ENCODE data around the gene PRTN3. TPM values are rescaled to one million over a fixed set of nuclear protein-coding genes. Genes with fewer than 3 reads are reported as not detected.

PRTN3 gene
- total and polyA plus RNA-seq, 2 of the 4 experiments (the other 2 are of a cell fraction) = not detected

GRCh38 chr19:861141-861755 is 20.4 kb downstream of the PRTN3 start:
- no peak overlapping the region for H3K4me3 ChIP-seq (ENCODE audit: insufficient read depth, low read depth, low read length)
- no peak overlapping the region for H3K4me2 ChIP-seq (ENCODE audit: low read depth, low read length)
- H3K4ac ChIP-seq (ENCODE audit: low read depth, low read length) = no peak overlapping the region
- no peak overlapping the region for H4K8ac ChIP-seq (ENCODE audit: low read depth in 2 of 2, low read length in 2 of 2)
- no peak overlapping the region for H2BK120ac ChIP-seq (ENCODE audit: low read depth, low read length)
- no peak overlapping the region for H3K23ac ChIP-seq (ENCODE audit: low read depth, low read length)
- no peak overlapping the region for H3K27ac ChIP-seq (ENCODE audit: insufficient read depth, low read length)
- H3K4me1 ChIP-seq (ENCODE audit: control insufficient read depth, insufficient read depth, low read length) = peaks cover 3% of the 10 kb centered on the region; the same call in 1 of the 2 replicates
- no peaks in the 10 kb centered on the region for H3K9me1 ChIP-seq (ENCODE audit: insufficient read depth, low read length)
- no peaks in the 10 kb centered on the region for H3K9me3 ChIP-seq (ENCODE audit: control insufficient read depth, insufficient read depth, low read length)
- H3K18ac ChIP-seq (ENCODE audit: low read depth, low read length) = no peak overlapping the region
- POLR2A ChIA-PET (ENCODE audit: unreplicated experiment) = interaction anchor here (0.5 kb wide), 1 partner anchor 80 kb away, joined by 3 read pairs; no protein-coding TSS in a partner anchor
- H3K56ac ChIP-seq (ENCODE audit: extremely low read depth, insufficient read depth, low read length) = no peak overlapping the region
- no peaks in the 10 kb centered on the region for H3K36me3 ChIP-seq (ENCODE audit: control insufficient read depth, insufficient read depth, low read length)
- H3K27me3 ChIP-seq (ENCODE audit: control insufficient read depth, insufficient read depth, low read length) = no peaks in the 10 kb centered on the region
- H3K79me1 ChIP-seq (ENCODE audit: low read depth in 1 of 2, low read length in 2 of 2) = no peaks in the 10 kb centered on the region
- H2BK15ac ChIP-seq (ENCODE audit: low read depth, low read length) = no peak overlapping the region
- intact Hi-C loops (cut with micrococcal nuclease) (loop anchor here (10.0 kb wide), 1 partner anchor 196 kb away; the partner anchor contains the start of gene RNF126), dilution Hi-C loops (cut with HindIII; ENCODE audit: low sequenced_read_pairs, unreplicated experiment) (no loop called here), in situ Hi-C loops (cut with MboI; ENCODE audit: low sequenced_read_pairs) (no loop called here)
- no peak overlapping the region for H3K14ac ChIP-seq (replicated peaks; ENCODE audit: low read depth, low read length)
- CTCF ChIA-PET = no interaction called here
- no peak overlapping the region for H4K5ac ChIP-seq (ENCODE audit: low read depth, low read length)
- 67% methylated on average over 8 of the region's 35 CpGs; no CpG with 5 or more reads in 1 of the 2 experiments for WGBS, 2 experiments (ENCODE audit: extremely low coverage in 2 of 2, insufficient read length in 1 of 2)
- no peak overlapping the region for H4K91ac ChIP-seq (ENCODE audit: insufficient read depth, low read depth, low read length)
- TF ChIP-seq RAD21 (IDR thresholded peaks at IDR 0.05; ENCODE audit: low read length) (no peak), CHD1 (IDR thresholded peaks at IDR 0.05; ENCODE audit: low read depth, low read length) (no peak)
- H2BK5ac ChIP-seq (ENCODE audit: low read depth, low read length, poor library complexity, severe bottlenecking) = no peak overlapping the region
- no peak overlapping the region for H2AFZ ChIP-seq (replicated peaks; ENCODE audit: low read length, poor library complexity)
- DNase-seq = no peak
- no peak for ATAC-seq (ENCODE audit: low read depth)
- no TSS peak for BruUV-seq (replicated peaks)
- no peaks in the 10 kb centered on the region; the same call in 1 of the 2 replicates for H4K20me1 ChIP-seq (ENCODE audit: insufficient read depth, low read length)
- no peak overlapping the region for H2BK20ac ChIP-seq (ENCODE audit: low read depth, low read length)
- no peak overlapping the region for H3K9ac ChIP-seq (ENCODE audit: low read depth, low read length)
- H2AK9ac ChIP-seq (replicated peaks; ENCODE audit: low read depth, low read length, poor library complexity) = peak overlapping the region; percentile 24
- H2AK5ac ChIP-seq (ENCODE audit: low read depth, low read length) = 0 out of 2 replicates have a peak overlapping the region, but pooled peaks have one; percentile 16
